K562 (cell line): ENCODE results near the gene HSPA4. TPM values are rescaled to one million over a fixed set of nuclear protein-coding genes. Genes with fewer than 3 reads are reported as not detected.

Experiments
- ATAC-seq: fragments of 200-7000 bp; cut with Tn5 transposase; 3 replicates; pipeline ENCODE4 v1.9.1; 2020; ENCODE audit warnings: moderate library complexity
- BruUV-seq: library from RNA; stranded (reverse); fragments of 400-500 nt; replicated peaks from 2 replicates; lab custom pipeline; 2021; lab: Mats Ljungman, UMichigan
- CTCF ChIA-PET: fragments of 300-600 bp; formaldehyde crosslinking; extraction: SDS; loops from one replicate; lab custom pipeline; 2021; ENCODE audit warnings: low intra/inter-chr PET ratio; lab: Yijun Ruan, JAX
- POLR2A ChIA-PET: fragments of 300-600, 350-650 bp; sonication (Branson Sonifier 250); formaldehyde crosslinking; extraction: SDS; loops from one replicate; lab custom pipeline; 2021; ENCODE audit warnings: antibody characterized with exemption, inconsistent platforms; lab: Yijun Ruan, JAX
- DNase-seq, 4 experiments: peaks; one replicate each; pipeline versions ENCODE4 v3.0.0 to v3.0.0-alpha.2; 2011 to 2018; ENCODE audit warnings: low spot score in 3 of 4, mixed read lengths in 3 of 4; ENCODE audit errors: extremely low read depth in 1 of 4
- FAIRE-seq: peaks from 2 replicates; lab custom pipeline; 2011; peaks lifted over from hg19 to GRCh38; lab: Jason Lieb, UNC
- H2AFZ ChIP-seq: 2 replicates; pipeline ENCODE4 v1.6.0; 2011; ENCODE audit warnings: low read depth, low read length, control low read depth, inconsistent platforms
- H3K27ac ChIP-seq: fragments of 200-600 bp; 3 replicates; pipeline ENCODE4 v1.8.0; 2011; ENCODE audit warnings: low read depth, mild to moderate bottlenecking, control low read depth, inconsistent platforms, low read length, moderate library complexity, mixed read lengths; ENCODE audit errors: extremely low read depth
- H3K27me3 ChIP-seq, 2 experiments: fragments of 300-600 bp in 1 of 2; 2 replicates in 1 of 2; 3 replicates in 1 of 2; pipeline versions ENCODE4 v1.6.0 to v1.8.0; 2011; ENCODE audit warnings: inconsistent platforms in 2 of 2, low read length in 2 of 2, mild to moderate bottlenecking in 1 of 2, mixed read lengths in 1 of 2, moderate library complexity in 1 of 2; ENCODE audit not compliant: control insufficient read depth in 2 of 2, insufficient read depth in 2 of 2
- H3K36me3 ChIP-seq: fragments of 300-600 bp; 3 replicates; pipeline ENCODE4 v1.8.0; 2011; ENCODE audit warnings: mild to moderate bottlenecking, low read length, inconsistent platforms; ENCODE audit not compliant: control insufficient read depth, insufficient read depth
- H3K4me1 ChIP-seq, 2 experiments: fragments of 200-600 bp in 1 of 2; replicated peaks in 1 of 2; 2 replicates in 1 of 2; 3 replicates in 1 of 2; pipeline versions ENCODE4 v1.5.1 to v1.8.0; 2011; ENCODE audit warnings: inconsistent platforms in 2 of 2, low read length in 2 of 2, mild to moderate bottlenecking in 1 of 2, mixed read lengths in 1 of 2, moderate library complexity in 1 of 2; ENCODE audit not compliant: control insufficient read depth in 2 of 2, insufficient read depth in 2 of 2
- H3K4me2 ChIP-seq: 2 replicates; pipeline ENCODE4 v1.6.1; 2011; ENCODE audit warnings: low read length, control low read depth, inconsistent platforms, mixed read lengths; ENCODE audit not compliant: insufficient read depth
- H3K4me3 ChIP-seq: fragments of 200-600 bp; sonication (generic), shearing (Covaris generic); 2 replicates; pipeline ENCODE4 v1.5.1; 2016; ENCODE audit warnings: control low read depth, inconsistent platforms
- H3K79me2 ChIP-seq: fragments of 200-600 bp; 3 replicates; pipeline ENCODE4 v1.8.0; 2011; ENCODE audit warnings: low read length, inconsistent platforms; ENCODE audit not compliant: control insufficient read depth, insufficient read depth
- H3K9ac ChIP-seq, 2 experiments: 2 replicates each; pipeline versions ENCODE4 v1.6.0 to v1.6.1; 2011; ENCODE audit warnings: low read depth in 2 of 2, low read length in 2 of 2, control low read depth in 1 of 2, inconsistent platforms in 1 of 2, mild to moderate bottlenecking in 1 of 2, mixed read lengths in 1 of 2; ENCODE audit not compliant: insufficient read depth in 1 of 2
- H3K9me1 ChIP-seq: one replicate; pipeline ENCODE4 v1.6.0; 2011; ENCODE audit warnings: inconsistent platforms, mild to moderate bottlenecking, low read length, moderate library complexity; ENCODE audit not compliant: control insufficient read depth, insufficient read depth
- H3K9me3 ChIP-seq: replicated peaks from 2 replicates; pipeline ENCODE4 v1.5.1; 2011; ENCODE audit warnings: low read depth, low read length, inconsistent platforms; ENCODE audit not compliant: control insufficient read depth, insufficient read depth
- H4K20me1 ChIP-seq: replicated peaks from 2 replicates; pipeline ENCODE4 v1.6.1; 2011; ENCODE audit warnings: low read length, inconsistent platforms, mixed read lengths; ENCODE audit not compliant: control insufficient read depth, insufficient read depth
- BACH1 ChIP-seq: fragments of 200-800 bp; sonication (Bioruptor generic); IDR thresholded peaks from 2 replicates; pipeline ENCODE4 v1.6.1; 2016; ENCODE audit warnings: missing genetic modification characterization, missing compliant biosample characterization
- BCL6 ChIP-seq: fragments of 250-450 bp; sonication (Bioruptor Pico); IDR thresholded peaks from 2 replicates; pipeline ENCODE4 v1.4.0; 2020
- CBX8 ChIP-seq: fragments of 200-600 bp; sonication (generic); IDR thresholded peaks from 2 replicates; pipeline ENCODE4 v1.6.1; 2012; ENCODE audit warnings: borderline replicate concordance, mixed run types, low read depth, mild to moderate bottlenecking, moderate library complexity, mixed read lengths, low read length, control low read depth, inconsistent platforms; ENCODE audit not compliant: poor library complexity, severe bottlenecking; ENCODE audit errors: extremely low read depth
- DACH1 ChIP-seq: fragments of 450-650 bp; IDR thresholded peaks from 2 replicates; pipeline ENCODE4 v1.6.1; 2018; ENCODE audit not compliant: partially characterized antibody
- E2F4 ChIP-seq: sonication (generic); formaldehyde crosslinking; IDR thresholded peaks from 2 replicates; pipeline ENCODE4 v1.8.0; 2022; ENCODE audit warnings: mild to moderate bottlenecking, low read depth, missing genetic modification reagents
- ELF2 ChIP-seq: fragments of 250-450 bp; sonication (Bioruptor Pico); IDR thresholded peaks from 2 replicates; pipeline ENCODE4 v1.5.0; 2021; ENCODE audit warnings: mild to moderate bottlenecking
- SNRNP70 ChIP-seq: fragments of 200-400 bp; formaldehyde crosslinking; optimal IDR thresholded peaks from 2 replicates; pipeline ENCODE3; 2017; ENCODE audit warnings: low read depth, low read length
- TAF15 ChIP-seq: fragments of 200-400 bp; formaldehyde crosslinking; IDR thresholded peaks from 2 replicates; pipeline ENCODE4 v1.6.1; 2017; ENCODE audit warnings: mild to moderate bottlenecking, low read depth, low read length, moderate library complexity
- ZNF133 ChIP-seq: fragments of 250-450 bp; sonication (Bioruptor Pico); IDR thresholded peaks from 2 replicates; pipeline ENCODE4 v1.4.0; 2020; ENCODE audit warnings: mild to moderate bottlenecking
- ZNF3 ChIP-seq: fragments of 250-450 bp; sonication (Bioruptor Pico); IDR thresholded peaks from 2 replicates; pipeline ENCODE4 v1.5.0; 2021; ENCODE audit warnings: mild to moderate bottlenecking, moderate library complexity
- ZNF57 ChIP-seq: fragments of 450-650 bp; formaldehyde crosslinking; IDR thresholded peaks from 2 replicates; pipeline ENCODE4 v1.4.0; 2020; ENCODE audit warnings: mild to moderate bottlenecking, moderate library complexity
- ZNF589 ChIP-seq: fragments of 200-800 bp; sonication (Bioruptor generic); IDR thresholded peaks from 2 replicates; pipeline ENCODE4 v1.6.1; 2016; ENCODE audit warnings: low read depth, missing genetic modification characterization, missing compliant biosample characterization
- ZNF609 ChIP-seq: sonication (generic); formaldehyde crosslinking; IDR thresholded peaks from 2 replicates; pipeline ENCODE4 v1.8.1; 2023; ENCODE audit warnings: missing genetic modification reagents, mild to moderate bottlenecking, borderline replicate concordance
- WGBS: fragments of 100-300 bp; shearing (Covaris generic); methylation state at CpG from one replicate; pipeline ENCODE4 v1.1.6; 2016; ENCODE audit warnings: low coverage, mixed read lengths; ENCODE audit not compliant: insufficient coverage; ENCODE audit errors: missing lambda C conversion rate; 5-methylcytosine and 5-hydroxymethylcytosine counted together
- in situ Hi-C: fragments of 300-500 bp; cut with MboI; formaldehyde crosslinking; loops from 4 replicates; pipeline ENCODE4 v1.15.0; 2018; ENCODE audit warnings: inconsistent platforms, mixed read lengths
- intact Hi-C: fragments of 100-400 bp; cut with micrococcal nuclease; formaldehyde crosslinking; loops from 2 replicates; pipeline ENCODE4 v1.14.2; 2022
- polyA plus RNA-seq, 8 experiments: library from polyadenylated mRNA; depleted of rRNA in 4 of 8; stranded (reverse) in 5 of 8; unstranded in 3 of 8; fragments of >200 nt; fragmentation: Nextera tagmentation in 2 of 8; fragmentation: Illumina TruSeq in 1 of 8; extraction: Ambion mirVana in 2 of 8; extraction: Trizol in 1 of 8; gene quantifications; 2 replicates each; pipeline versions ENCODE4 v1.2.1 to v1.2.3, GENCODE V29; 2011 to 2014; ENCODE audit warnings: inconsistent platforms in 1 of 8, missing spikeins in 1 of 8
- total RNA-seq, 7 experiments: library from RNA; depleted of rRNA in 6 of 7; stranded (reverse); fragments of >200 nt in 6 of 7; fragmentation: Illumina TruSeq in 2 of 7; extraction: Trizol in 2 of 7; gene quantifications; 2 replicates each; pipeline versions ENCODE4 v1.2.1 to v1.2.3, GENCODE V29; 2011 to 2021; ENCODE audit warnings: low replicate concordance in 1 of 7

HSPA4 gene
- total and polyA plus RNA-seq, 9 of the 15 experiments (the other 6 are each of a cell fraction or from before 2014, with no cell fraction given) = 90.3 to 286 (median 148) TPM

DNA sequence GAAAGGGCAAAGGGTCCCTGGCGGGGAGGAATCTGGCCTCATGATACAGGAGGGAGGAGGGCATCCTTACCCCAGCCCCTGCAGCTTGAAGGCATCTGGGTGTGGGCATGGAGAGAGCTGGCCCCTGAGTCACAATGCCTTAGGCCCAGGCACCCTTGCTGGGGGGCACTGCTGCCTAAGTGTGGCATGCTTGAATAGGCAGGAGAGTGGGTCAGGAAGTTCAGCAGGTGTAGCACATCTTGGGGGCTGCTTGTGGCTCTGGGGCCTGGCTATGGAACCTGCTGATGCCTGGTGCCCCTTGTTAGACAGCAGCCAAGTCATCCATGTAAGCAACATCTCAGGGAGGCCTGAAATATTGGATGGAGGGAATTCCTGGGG lies 63.1 kb downstream of the HSPA4 start:
- no peak overlapping the region for H3K9ac ChIP-seq
- H3K27ac ChIP-seq = no peak overlapping the region
- no peak overlapping the region for H3K4me2 ChIP-seq
- no peak overlapping the region for H2AFZ ChIP-seq
- H3K9me3 ChIP-seq = no peaks in the 10 kb centered on the region
- H3K27me3 ChIP-seq = peaks cover 18 to 51% of the 10 kb centered on the region in 2 experiments; a peak in 4 of 5 replicates
- intact Hi-C loops (loop anchor here (5.0 kb wide), 1 partner anchor 347 kb away; no protein-coding TSS in a partner anchor), in situ Hi-C loops (loop anchor here (25.0 kb wide), 1 partner anchor 347 kb away; no protein-coding TSS in a partner anchor)
- CTCF ChIA-PET = interaction anchor here (1.1 to 6.0 kb wide), 2 partner anchors 133 to 203 kb away, joined by 3 to 69 read pairs; no protein-coding TSS in a partner anchor
- 0% methylated on average over 1 of the region's 1 CpG for WGBS
- TF ChIP-seq ZNF589 (CRISPR knock-in tag) = no peak
- TF ChIP-seq ZNF133 = no peak
- no peak for TF ChIP-seq CBX8
- no peak for TF ChIP-seq ELF2
- no peak for TF ChIP-seq ZNF57 (CRISPR knock-in tag)
- no peak for TF ChIP-seq BCL6 (CRISPR knock-in tag)
- TF ChIP-seq SNRNP70 = no peak
- no peak for TF ChIP-seq E2F4 (CRISPR knock-in tag)
- TF ChIP-seq TAF15 = no peak
- TF ChIP-seq ZNF3 = no peak
- no peak for TF ChIP-seq ZNF609 (CRISPR knock-in tag)
- TF ChIP-seq BACH1 (tag) = no peak
- TF ChIP-seq DACH1 = no peak
- no peaks in the 10 kb centered on the region for H3K36me3 ChIP-seq
- POLR2A ChIA-PET = interaction anchor here (0.5 to 1.7 kb wide), 3 partner anchors 84 to 211 kb away, joined by 3 to 5 read pairs (median 3); no protein-coding TSS in a partner anchor
- no peaks in the 10 kb centered on the region for H4K20me1 ChIP-seq
- no peaks in the 10 kb centered on the region for H3K9me1 ChIP-seq
- peaks cover 0 to 3% of the 10 kb centered on the region in 2 experiments; a peak in 1 of 5 replicates for H3K4me1 ChIP-seq
- FAIRE-seq = no peak
- no peaks in the 10 kb centered on the region for H3K79me2 ChIP-seq
- H3K4me3 ChIP-seq = no peak overlapping the region
- DNase-seq = no peak
- no peak for ATAC-seq
- BruUV-seq = no TSS peak
